DMS53 treated with DMSO at 0.1 percent for 48 hours (cell line): ENCODE measurements around the gene DCDC2.
"Not testable (repeated sequence)": the region's sequence is repeated elsewhere in the genome, so short reads cannot be mapped to it uniquely, and the experiment has no call there.

Experiments used
- DNase-seq: peaks from one replicate; lab custom pipeline; 2025; ENCODE audit not compliant: unreplicated experiment; lab: John Stamatoyannopoulos, UW

Gene DCDC2

DNA sequence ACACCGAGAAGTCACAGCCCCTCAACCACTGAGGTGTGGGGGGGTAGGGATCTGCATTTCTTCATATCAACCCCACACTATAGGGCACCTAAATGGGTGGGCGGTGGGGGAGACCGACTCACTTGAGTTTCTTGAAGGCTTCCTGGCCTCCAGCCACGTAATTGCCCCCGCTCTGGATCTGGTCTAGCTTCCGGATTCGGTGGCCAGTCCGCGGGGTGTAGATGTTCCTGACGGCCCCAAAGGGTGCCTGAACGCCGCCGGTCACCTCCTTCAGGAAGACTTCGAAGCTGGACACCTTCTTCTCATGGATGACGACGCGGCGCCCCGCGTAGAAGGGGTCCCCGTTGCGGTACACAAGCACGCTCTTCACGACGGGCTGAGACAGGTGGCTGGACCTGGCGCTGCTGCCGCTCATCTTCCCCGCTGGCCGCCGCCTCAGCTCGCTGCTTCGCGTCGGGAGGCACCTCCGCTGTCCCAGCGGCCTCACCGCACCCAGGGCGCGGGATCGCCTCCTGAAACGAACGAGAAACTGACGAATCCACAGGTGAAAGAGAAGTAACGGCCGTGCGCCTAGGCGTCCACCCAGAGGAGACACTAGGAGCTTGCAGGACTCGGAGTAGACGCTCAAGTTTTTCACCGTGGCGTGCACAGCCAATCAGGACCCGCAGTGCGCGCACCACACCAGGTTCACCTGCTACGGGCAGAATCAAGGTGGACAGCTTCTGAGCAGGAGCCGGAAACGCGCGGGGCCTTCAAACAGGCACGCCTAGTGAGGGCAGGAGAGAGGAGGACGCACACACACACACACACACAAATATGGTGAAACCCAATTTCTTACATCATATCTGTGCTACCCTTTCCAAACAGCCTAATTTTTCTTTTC is at the start of gene DCDC2:
Gene DCDC2 (minus strand): TSS at position 724 of the 883 bp plus-strand sequence. CDS start 309 bp downstream, at position 415.
- DNase-seq: peak; percentile 96

- DNase-seq: no peak
Observed at GRCh38 chr6:24405262-24405661, 47.4 kb upstream of the DCDC2 start.

GRCh38 chr6:24403501-24403824 is 45.6 kb upstream of the DCDC2 start:
- no peak for DNase-seq

DNA sequence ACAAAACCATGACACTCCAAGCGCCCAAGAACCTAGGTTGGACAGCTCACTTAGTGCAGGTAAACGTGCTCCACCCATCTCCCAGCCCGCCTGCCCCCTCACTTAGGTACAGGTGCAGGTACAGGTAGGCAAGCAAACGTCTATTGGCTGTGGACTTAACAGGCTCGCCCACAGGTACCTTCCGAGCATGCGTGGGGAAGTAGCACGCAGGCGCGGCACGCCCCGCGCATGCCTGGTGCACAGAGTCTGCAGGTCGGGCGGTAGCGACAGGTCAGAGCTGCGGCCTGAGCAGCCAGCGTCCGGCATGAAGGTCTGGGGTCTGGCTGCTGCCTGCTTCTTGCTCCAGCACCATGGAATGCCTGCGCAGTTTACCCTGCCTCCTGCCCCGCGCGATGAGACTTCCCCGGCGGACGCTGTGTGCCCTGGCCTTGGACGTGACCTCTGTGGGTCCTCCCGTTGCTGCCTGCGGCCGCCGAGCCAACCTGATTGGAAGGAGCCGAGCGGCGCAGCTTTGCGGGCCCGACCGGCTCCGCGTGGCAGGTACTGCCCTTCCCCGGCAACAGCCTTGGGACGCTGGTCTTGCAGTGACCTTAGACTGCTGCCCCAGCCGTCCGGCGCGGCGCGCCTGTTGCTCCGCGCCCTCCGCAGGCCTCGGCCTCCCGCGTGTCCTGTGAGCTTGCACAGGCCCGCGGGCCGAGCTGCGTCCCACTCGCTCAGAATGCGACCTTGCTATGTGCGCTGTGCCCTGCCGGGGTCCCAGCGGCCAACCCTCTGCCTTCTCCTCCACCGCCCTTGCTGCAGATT is 45.0 kb upstream of the DCDC2 start, which contains the start of gene MRS2:
Gene MRS2 (plus strand): TSS at position 240 of the 804 bp plus-strand sequence. CDS start 111 bp downstream, at position 351.
- peak; percentile 95 for DNase-seq

- no peak for DNase-seq
Observed at GRCh38 chr6:24401458-24401857, 43.6 kb upstream of the DCDC2 start.

DNA sequence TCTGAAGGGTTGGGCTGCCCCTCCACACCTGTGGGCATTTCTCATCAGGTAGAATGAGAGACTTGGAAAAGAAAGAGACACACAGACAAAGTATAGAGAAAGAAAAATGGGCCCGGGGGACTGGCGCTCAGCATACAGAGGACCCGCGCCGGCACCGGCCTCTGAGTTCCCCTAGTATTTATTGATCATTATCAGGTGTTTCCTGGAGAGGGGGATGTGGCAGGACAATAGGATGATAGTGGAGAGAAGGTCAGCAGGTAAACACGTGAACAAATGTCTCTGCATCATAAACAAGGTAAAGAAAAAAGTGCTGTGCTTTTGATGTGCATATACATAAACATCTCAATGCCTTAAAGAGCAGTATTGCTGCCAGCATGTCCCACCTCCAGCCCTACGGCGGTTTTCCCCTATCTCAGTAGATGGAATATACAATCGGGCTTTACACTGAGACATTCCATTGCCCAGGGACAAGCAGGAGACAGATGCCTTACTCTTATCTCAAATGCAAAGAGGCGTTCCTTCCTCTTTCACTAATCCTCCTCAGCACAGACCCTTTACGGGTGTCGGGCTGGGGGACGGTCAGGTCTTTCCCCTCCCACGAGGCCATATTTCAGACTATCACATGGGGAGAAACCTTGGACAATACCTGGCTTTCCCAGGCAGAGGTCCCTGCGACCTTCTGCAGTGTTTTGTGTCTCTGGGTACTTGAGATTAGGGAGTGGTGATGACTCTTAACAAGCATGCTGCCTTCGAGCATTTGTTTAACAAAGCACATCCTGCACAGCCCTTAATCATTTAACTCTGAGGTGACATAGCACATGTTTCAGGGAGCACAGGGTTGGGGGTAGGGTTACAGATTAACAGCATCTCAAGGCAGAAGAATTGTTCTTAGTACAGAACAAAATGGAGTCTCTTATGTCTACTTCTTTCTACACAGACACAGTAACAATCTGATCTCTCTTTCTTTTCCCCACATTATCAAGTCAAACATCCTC is 42.5 kb upstream of the DCDC2 start:
- DNase-seq: not testable (repeated sequence)

DNA sequence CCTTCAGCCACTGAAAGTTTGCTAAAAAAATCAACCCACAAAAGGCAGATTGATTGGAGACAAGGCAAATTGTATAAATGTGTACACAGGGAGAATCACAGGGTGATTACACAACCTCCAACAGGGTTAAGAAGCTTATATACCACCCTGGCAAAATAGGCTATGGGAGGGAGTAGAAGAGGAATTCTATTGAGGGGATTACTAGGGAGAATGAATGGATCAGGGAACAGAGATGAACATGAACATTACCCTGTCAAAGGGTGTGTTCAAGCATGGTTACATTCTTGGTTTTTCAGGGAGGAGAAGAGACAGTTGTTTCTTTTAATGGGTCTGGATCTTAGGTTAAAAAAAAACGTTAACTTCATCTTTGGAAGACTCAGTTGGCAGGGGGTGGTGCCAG is 39.8 kb upstream of the DCDC2 start:
- no peak for DNase-seq

GRCh38 chr6:24396824-24397223 is 39.0 kb upstream of the DCDC2 start:
- no peak for DNase-seq

GRCh38 chr6:24394780-24395437 is 37.0 kb upstream of the DCDC2 start:
- no peak for DNase-seq

DNA sequence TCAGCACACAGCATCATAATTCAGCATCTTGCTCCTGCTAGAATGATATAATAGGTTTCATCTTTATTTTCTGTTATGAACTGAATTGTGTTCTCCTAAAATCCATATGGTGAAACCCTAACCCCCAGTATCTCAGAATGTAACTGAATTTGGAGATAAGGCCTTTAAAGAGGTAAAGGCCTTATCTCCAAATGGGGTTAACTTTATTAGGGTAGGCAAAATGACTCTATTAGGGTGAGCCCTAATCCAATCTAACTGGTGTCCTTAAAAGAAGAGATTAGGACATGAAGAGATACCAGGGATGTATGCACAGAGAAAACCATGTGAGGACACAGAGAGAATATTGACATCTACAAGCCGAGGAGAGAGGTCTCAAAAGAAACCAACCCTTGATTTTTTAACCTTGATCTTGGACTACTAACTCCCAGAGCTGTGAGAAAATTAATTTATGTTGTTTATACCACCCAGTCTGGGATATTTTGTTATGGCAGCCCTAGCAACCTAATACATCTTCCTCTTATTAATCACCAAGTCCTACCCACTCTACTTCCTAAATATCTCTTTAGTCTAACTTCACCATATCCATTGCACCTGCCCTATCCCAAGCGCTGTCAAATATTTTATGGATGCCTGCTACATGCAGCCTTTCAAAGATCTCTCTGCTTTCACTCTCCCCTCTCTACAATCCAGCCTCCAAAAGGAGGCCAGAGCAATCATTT is 36.4 kb upstream of the DCDC2 start:
- no peak for DNase-seq

- no peak for DNase-seq
Observed at GRCh38 chr6:24391756-24392405, 34.0 kb upstream of the DCDC2 start.

- no peak for DNase-seq
Observed at GRCh38 chr6:24391208-24391607, 33.3 kb upstream of the DCDC2 start.

DNA sequence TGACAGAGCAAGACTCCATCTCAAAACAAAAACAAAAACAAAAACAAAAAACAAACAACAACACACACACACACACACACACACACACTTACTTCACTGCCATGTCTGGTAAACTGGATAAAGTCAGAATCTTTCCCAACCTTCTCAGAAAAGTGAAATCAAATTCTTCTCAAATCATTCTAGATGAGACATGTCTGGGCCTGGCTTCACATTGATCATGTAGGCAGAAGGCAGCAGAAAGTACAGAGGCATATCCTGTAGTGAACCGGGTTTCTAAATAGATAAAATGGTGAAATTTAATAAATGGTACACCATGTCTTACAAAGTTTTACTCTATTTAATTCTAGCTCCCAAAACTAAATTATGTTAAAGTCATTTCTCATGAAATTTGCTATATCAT is 30.0 kb upstream of the DCDC2 start:
- no peak for DNase-seq

DNA sequence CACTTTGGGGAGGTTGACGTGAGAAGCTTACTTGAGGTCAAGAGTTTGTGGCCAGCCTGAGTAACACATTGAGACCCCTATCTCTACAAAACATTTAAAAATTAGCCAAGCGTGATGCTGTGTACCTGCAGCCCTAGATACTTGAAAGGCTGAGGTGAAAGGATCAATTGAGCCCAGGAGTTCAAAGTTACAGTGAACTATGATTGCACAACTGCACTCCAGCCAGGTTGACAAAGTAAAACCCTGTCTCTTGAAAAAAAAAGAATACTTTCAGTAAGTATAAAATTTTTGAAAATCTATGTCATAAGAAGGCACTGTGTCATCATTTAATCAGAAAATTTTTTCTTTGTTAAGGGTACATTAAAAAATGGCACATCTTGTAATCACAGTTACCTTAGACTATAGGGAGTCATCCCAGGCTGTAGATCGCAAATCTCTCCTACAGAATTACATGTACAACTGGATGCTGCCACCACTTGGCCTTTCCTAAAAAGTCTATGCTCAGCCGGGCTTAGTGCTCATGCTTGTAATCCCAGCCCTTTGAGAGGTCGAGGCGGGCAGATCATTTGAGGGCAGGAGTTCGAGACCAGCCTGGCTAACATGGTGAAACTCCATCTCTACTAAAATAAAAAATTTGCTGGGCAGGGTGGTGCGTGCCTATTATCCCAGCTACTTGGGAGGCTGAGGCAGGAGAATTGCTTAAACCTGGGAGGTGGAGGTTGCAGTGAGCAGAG is 27.8 kb upstream of the DCDC2 start:
- no peak for DNase-seq

DNA sequence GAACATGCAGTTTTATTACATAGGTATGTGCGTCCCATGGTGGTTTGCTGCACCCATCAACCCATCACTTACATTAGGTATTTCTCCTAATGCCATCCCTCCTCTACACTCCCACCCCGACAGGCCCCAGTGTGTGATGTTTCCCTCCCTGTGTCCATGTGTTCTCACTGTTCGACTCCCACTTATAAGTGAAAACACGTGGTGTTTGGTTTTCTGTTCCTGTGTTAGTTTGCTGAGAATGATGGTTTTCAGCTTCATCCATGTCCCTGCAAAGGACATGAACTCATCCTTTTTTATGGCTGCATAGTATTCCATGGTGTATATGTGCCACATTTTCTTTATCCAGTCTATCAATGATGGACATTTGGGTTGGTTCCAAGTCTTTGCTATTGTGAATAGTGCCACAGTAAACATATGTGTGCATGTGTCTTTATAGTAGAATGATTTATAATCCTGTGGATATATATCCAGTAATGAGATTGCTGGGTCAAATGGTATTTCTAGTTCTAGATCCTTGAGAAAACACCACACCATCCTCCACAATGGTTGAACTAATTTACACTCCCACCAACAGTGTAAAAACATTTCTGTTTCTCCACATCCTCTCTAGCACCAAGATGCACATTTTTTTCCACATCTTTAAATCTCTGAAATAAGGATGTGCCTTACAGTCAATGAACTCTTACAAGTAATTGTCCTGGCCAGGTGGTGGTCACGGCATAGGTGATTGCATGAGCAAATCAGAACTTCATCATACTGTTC is 26.7 kb upstream of the DCDC2 start:
- DNase-seq: not testable (repeated sequence)

DNA sequence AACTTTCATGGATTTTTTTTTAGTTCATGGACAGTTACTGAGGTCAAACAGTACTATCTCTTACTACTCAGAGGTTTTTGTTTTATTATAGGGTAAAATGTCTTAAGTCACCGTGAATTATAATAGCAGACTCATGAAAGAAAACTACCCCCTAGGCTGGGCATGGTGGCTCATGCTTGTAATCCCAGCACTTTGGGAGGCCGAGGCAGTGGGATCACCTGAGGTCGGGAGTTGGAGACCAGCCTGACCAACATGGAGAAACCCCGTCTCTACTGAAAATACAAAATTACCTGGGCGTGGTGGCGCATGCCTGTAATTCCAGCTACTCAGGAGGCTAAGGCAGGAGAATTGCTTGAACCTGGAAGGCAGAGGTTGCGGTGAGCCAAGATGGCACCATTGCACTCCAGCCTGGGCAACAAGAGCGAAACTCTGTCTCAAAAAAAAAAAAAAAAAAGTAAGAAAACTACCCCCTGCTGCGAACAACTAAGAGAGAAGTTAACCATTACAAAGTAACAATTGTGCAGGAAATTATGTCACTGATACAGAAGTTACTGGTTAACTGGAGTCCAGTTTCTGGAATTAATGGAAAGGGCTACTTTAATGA is 25.1 kb upstream of the DCDC2 start:
- not testable (repeated sequence) for DNase-seq

GRCh38 chr6:24382220-24382540 is 24.3 kb upstream of the DCDC2 start:
- no peak for DNase-seq
